A673 (cell line): ENCODE results near the gene TMIGD3. TPM values are rescaled to one million over a fixed set of nuclear protein-coding genes. Genes with fewer than 3 reads are reported as not detected.

Source experiments
- BruUV-seq: library from RNA; stranded (reverse); fragments of 400-500 nt; replicated peaks from 2 replicates; lab custom pipeline; 2021; lab: Mats Ljungman, UMichigan
- CTCF ChIA-PET: fragments of 300-600 bp; sonication (Branson Sonifier 250); formaldehyde crosslinking; loops from one replicate; lab custom pipeline; 2022; ENCODE audit warnings: antibody characterized with exemption; lab: Charles Lee
- POLR2A ChIA-PET: fragments of 300-600 bp; sonication (Branson Sonifier 250); formaldehyde crosslinking; loops from one replicate; lab custom pipeline; 2022; ENCODE audit warnings: antibody characterized with exemption; ENCODE audit not compliant: low non-redundant PET; lab: Charles Lee
- DNase-seq: peaks from one replicate; pipeline ENCODE4 v3.0.0-alpha.2; 2015; ENCODE audit warnings: low spot score
- H3K27ac ChIP-seq: fragments of 200-600 bp; sonication (generic); 2 replicates; pipeline ENCODE4 v1.5.1; 2016; ENCODE audit warnings: mixed run types, low read depth, mild to moderate bottlenecking, mixed read lengths, antibody characterized with exemption, low read length; ENCODE audit not compliant: poor library complexity, severe bottlenecking
- H3K27me3 ChIP-seq: fragments of 200-600 bp; sonication (generic); replicated peaks from 2 replicates; pipeline ENCODE4 v1.6.1; 2017; ENCODE audit warnings: mixed run types, low read depth, mild to moderate bottlenecking, mixed read lengths, antibody characterized with exemption, low read length; ENCODE audit not compliant: insufficient read depth, poor library complexity
- H3K36me3 ChIP-seq: fragments of 200-600 bp; sonication (generic); 2 replicates; pipeline ENCODE4 v1.6.1; 2016; ENCODE audit warnings: mixed run types, mild to moderate bottlenecking, mixed read lengths, antibody characterized with exemption, low read length; ENCODE audit not compliant: insufficient read depth, poor library complexity, severe bottlenecking
- H3K4me1 ChIP-seq: fragments of 200-600 bp; sonication (generic); 2 replicates; pipeline ENCODE4 v1.6.1; 2017; ENCODE audit warnings: mixed run types, mild to moderate bottlenecking, mixed read lengths, antibody characterized with exemption, low read length; ENCODE audit not compliant: insufficient read depth, poor library complexity, severe bottlenecking
- H3K4me3 ChIP-seq: fragments of 200-600 bp; sonication (generic); 2 replicates; pipeline ENCODE4 v1.5.1; 2016; ENCODE audit warnings: low read depth, mixed run types, mild to moderate bottlenecking, mixed read lengths, low read length; ENCODE audit not compliant: poor library complexity, severe bottlenecking
- H3K9me3 ChIP-seq: fragments of 200-600 bp; sonication (generic); 2 replicates; pipeline ENCODE4 v1.6.1; 2016; ENCODE audit warnings: mixed run types, low read depth, mild to moderate bottlenecking, mixed read lengths, antibody characterized with exemption, low read length; ENCODE audit not compliant: poor library complexity, severe bottlenecking
- EZH2 ChIP-seq: fragments of 200-600 bp; sonication (generic); IDR thresholded peaks from 2 replicates; pipeline ENCODE4 v1.6.1; 2017; ENCODE audit warnings: borderline replicate concordance, low read depth, mild to moderate bottlenecking, mixed read lengths, antibody characterized with exemption, low read length; ENCODE audit not compliant: poor library complexity, severe bottlenecking
- intact Hi-C: fragments of 100-400 bp; cut with micrococcal nuclease; formaldehyde crosslinking; loops from one replicate; pipeline ENCODE4 v1.10.0; 2022; ENCODE audit not compliant: unreplicated experiment
- total RNA-seq: library from RNA; stranded (reverse); gene quantifications from 2 replicates; pipeline ENCODE4 v1.2.3, GENCODE V29; 2021
- TF ChIP-seq, protein P1 (sequence below): fragments of 300-800, 200-600 bp; sonication (generic); conservative IDR thresholded peaks from 2 replicates; pipeline ENCODE4 v1.5.1; 2017; ENCODE audit warnings: low read depth, mild to moderate bottlenecking, antibody characterized with exemption, low read length, moderate library complexity, mixed read lengths

Gene TMIGD3
- total RNA-seq, 1 experiment from 2014 or later, result not detected

DNA sequence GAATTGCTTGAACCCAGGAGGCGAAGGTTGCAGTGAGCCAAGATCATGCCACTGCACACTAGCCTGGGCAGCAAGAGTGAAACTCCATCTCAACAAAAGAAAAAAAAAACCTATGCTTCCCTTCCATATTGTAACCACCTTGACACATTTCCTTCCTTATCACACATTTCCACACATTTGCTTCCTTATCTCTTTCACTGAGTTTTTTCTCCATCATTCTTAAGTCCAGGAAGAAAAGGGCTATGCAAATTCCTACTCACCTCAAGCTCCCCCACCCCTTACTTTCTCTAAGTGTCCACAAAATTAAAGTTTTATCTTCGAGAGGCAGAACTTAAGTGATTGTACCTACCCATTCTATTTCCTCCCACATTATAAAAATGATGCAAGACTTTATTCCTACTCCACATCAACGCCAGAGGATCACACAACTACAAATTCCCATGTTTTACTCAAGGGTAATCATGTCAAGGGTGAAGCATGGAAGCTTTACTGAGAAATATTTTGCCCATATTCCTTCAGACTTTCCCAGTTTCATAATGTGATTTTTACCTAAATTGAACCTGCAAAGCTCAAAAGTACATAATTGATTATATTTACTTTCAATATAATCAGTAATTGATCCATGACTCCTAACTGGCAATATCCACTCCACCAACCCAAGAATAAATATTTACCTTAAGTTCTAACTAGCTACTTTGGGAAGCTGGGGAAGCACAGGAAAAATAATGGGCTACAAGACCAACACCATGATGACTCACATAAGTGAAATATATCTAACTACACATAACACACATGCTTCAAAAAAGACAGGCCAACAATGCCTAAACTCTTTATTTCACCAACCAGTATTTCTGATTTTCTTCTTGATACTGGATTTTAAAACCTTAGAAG, 63.7 kb downstream of the TMIGD3 start:
- no peak for TF ChIP-seq EZH2
- TF ChIP-seq, protein P1, sequence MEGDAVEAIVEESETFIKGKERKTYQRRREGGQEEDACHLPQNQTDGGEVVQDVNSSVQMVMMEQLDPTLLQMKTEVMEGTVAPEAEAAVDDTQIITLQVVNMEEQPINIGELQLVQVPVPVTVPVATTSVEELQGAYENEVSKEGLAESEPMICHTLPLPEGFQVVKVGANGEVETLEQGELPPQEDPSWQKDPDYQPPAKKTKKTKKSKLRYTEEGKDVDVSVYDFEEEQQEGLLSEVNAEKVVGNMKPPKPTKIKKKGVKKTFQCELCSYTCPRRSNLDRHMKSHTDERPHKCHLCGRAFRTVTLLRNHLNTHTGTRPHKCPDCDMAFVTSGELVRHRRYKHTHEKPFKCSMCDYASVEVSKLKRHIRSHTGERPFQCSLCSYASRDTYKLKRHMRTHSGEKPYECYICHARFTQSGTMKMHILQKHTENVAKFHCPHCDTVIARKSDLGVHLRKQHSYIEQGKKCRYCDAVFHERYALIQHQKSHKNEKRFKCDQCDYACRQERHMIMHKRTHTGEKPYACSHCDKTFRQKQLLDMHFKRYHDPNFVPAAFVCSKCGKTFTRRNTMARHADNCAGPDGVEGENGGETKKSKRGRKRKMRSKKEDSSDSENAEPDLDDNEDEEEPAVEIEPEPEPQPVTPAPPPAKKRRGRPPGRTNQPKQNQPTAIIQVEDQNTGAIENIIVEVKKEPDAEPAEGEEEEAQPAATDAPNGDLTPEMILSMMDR, result no peak
- Histone ChIP-seq H3K36me3 (peaks cover 50% of the 10 kb centered on the region), H3K27me3 (no peaks in the 10 kb centered on the region), H3K4me3 (no peak overlapping the region), H3K27ac (no peak overlapping the region), H3K9me3 (no peaks in the 10 kb centered on the region), H3K4me1 (no peaks in the 10 kb centered on the region)
- intact Hi-C loops, result no loop called here
- no peak for DNase-seq
- ChIA-PET POLR2A (no interaction called here), CTCF (no interaction called here)
- BruUV-seq, result no TSS peak

DNA sequence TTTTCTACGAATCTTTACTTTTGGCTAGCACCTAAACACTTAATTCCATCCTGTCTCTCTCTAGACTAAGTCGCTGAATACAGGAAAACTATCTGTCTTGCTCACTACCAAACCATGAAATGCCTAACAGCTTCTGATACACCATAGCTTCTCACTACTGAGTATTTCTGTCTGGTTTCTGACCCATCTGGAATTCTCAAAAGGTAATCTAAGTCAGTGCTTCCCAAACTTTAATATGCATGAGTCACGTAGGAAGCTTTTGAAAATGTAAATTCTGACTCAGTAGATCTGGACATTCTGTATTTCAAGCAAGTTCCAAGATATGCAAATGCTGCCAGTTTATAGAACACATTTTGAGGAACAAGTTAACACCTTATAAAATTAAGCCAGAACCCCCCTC, 66.7 kb downstream of the TMIGD3 start:
- intact Hi-C loops, result no loop called here
- Histone ChIP-seq H3K4me1 (no peaks in the 10 kb centered on the region), H3K27ac (no peak overlapping the region), H3K36me3 (peaks cover 21% of the 10 kb centered on the region), H3K4me3 (no peak overlapping the region), H3K27me3 (peaks cover 6% of the 10 kb centered on the region), H3K9me3 (no peaks in the 10 kb centered on the region)
- no peak for DNase-seq
- no TSS peak for BruUV-seq
- ChIA-PET CTCF (no interaction called here), POLR2A (no interaction called here)
- TF ChIP-seq, protein P1, result no peak
- TF ChIP-seq EZH2, result no peak

Other genes starting within 250 kb of the TMIGD3 start
- not detected in 2 replicates for gene CHIA, start 212.8 kb downstream of the TMIGD3 start, total RNA-seq
- gene OVGP1, start 75.9 kb downstream of the TMIGD3 start, total RNA-seq, result 1.3 TPM in 2 replicates
- gene WDR77, start 54.4 kb downstream of the TMIGD3 start, total RNA-seq, result 56.1 and 67.9 TPM in 2 replicates
- 316 and 344 TPM in 2 replicates for gene ATP5PB, start 54.2 kb downstream of the TMIGD3 start, total RNA-seq
- 0.21 and 0.50 TPM in 2 replicates for gene C1orf162, start 29.6 kb downstream of the TMIGD3 start, total RNA-seq
- gene ADORA3, start within 50 bp of the TMIGD3 start, total RNA-seq, result not detected in 2 replicates
- 50.9 and 52.8 TPM in 2 replicates for gene RAP1A, start 116.2 kb upstream of the TMIGD3 start, total RNA-seq
- 0.62 and 0.74 TPM in 2 replicates for gene INKA2, start 235.8 kb upstream of the TMIGD3 start, total RNA-seq